K562 (cell line): ENCODE data around the gene BICC1. TPM values are rescaled to one million over a fixed set of nuclear protein-coding genes. Genes with fewer than 3 reads are reported as not detected.

Source experiments
- ATAC-seq: fragments of 200-7000 bp; cut with Tn5 transposase; 3 replicates; pipeline ENCODE4 v1.9.1; 2020; ENCODE audit warnings: moderate library complexity
- BruUV-seq: library from RNA; stranded (reverse); fragments of 400-500 nt; replicated peaks from 2 replicates; lab custom pipeline; 2021; lab: Mats Ljungman, UMichigan
- CTCF ChIA-PET: fragments of 300-600 bp; formaldehyde crosslinking; extraction: SDS; loops from one replicate; lab custom pipeline; 2021; ENCODE audit warnings: low intra/inter-chr PET ratio; lab: Yijun Ruan, JAX
- POLR2A ChIA-PET: fragments of 300-600, 350-650 bp; sonication (Branson Sonifier 250); formaldehyde crosslinking; extraction: SDS; loops from one replicate; lab custom pipeline; 2021; ENCODE audit warnings: antibody characterized with exemption, inconsistent platforms; lab: Yijun Ruan, JAX
- DNase-seq, 4 experiments: peaks; one replicate each; pipeline versions ENCODE4 v3.0.0 to v3.0.0-alpha.2; 2011 to 2018; ENCODE audit warnings: low spot score in 3 of 4, mixed read lengths in 3 of 4; ENCODE audit errors: extremely low read depth in 1 of 4
- FAIRE-seq: peaks from 2 replicates; lab custom pipeline; 2011; peaks lifted over from hg19 to GRCh38; lab: Jason Lieb, UNC
- H2AFZ ChIP-seq: 2 replicates; pipeline ENCODE4 v1.6.0; 2011; ENCODE audit warnings: low read depth, low read length, control low read depth, inconsistent platforms
- H3K27ac ChIP-seq: fragments of 200-600 bp; 3 replicates; pipeline ENCODE4 v1.8.0; 2011; ENCODE audit warnings: low read depth, mild to moderate bottlenecking, control low read depth, inconsistent platforms, low read length, moderate library complexity, mixed read lengths; ENCODE audit errors: extremely low read depth
- H3K27me3 ChIP-seq, 2 experiments: fragments of 300-600 bp in 1 of 2; 2 replicates in 1 of 2; 3 replicates in 1 of 2; pipeline versions ENCODE4 v1.6.0 to v1.8.0; 2011; ENCODE audit warnings: inconsistent platforms in 2 of 2, low read length in 2 of 2, mild to moderate bottlenecking in 1 of 2, mixed read lengths in 1 of 2, moderate library complexity in 1 of 2; ENCODE audit not compliant: control insufficient read depth in 2 of 2, insufficient read depth in 2 of 2
- H3K36me3 ChIP-seq: fragments of 300-600 bp; 3 replicates; pipeline ENCODE4 v1.8.0; 2011; ENCODE audit warnings: mild to moderate bottlenecking, low read length, inconsistent platforms; ENCODE audit not compliant: control insufficient read depth, insufficient read depth
- H3K4me1 ChIP-seq, 2 experiments: fragments of 200-600 bp in 1 of 2; replicated peaks in 1 of 2; 2 replicates in 1 of 2; 3 replicates in 1 of 2; pipeline versions ENCODE4 v1.5.1 to v1.8.0; 2011; ENCODE audit warnings: inconsistent platforms in 2 of 2, low read length in 2 of 2, mild to moderate bottlenecking in 1 of 2, mixed read lengths in 1 of 2, moderate library complexity in 1 of 2; ENCODE audit not compliant: control insufficient read depth in 2 of 2, insufficient read depth in 2 of 2
- H3K4me2 ChIP-seq: 2 replicates; pipeline ENCODE4 v1.6.1; 2011; ENCODE audit warnings: low read length, control low read depth, inconsistent platforms, mixed read lengths; ENCODE audit not compliant: insufficient read depth
- H3K4me3 ChIP-seq: fragments of 200-600 bp; sonication (generic), shearing (Covaris generic); 2 replicates; pipeline ENCODE4 v1.5.1; 2016; ENCODE audit warnings: control low read depth, inconsistent platforms
- H3K79me2 ChIP-seq: fragments of 200-600 bp; 3 replicates; pipeline ENCODE4 v1.8.0; 2011; ENCODE audit warnings: low read length, inconsistent platforms; ENCODE audit not compliant: control insufficient read depth, insufficient read depth
- H3K9ac ChIP-seq, 2 experiments: 2 replicates each; pipeline versions ENCODE4 v1.6.0 to v1.6.1; 2011; ENCODE audit warnings: low read depth in 2 of 2, low read length in 2 of 2, control low read depth in 1 of 2, inconsistent platforms in 1 of 2, mild to moderate bottlenecking in 1 of 2, mixed read lengths in 1 of 2; ENCODE audit not compliant: insufficient read depth in 1 of 2
- H3K9me1 ChIP-seq: one replicate; pipeline ENCODE4 v1.6.0; 2011; ENCODE audit warnings: inconsistent platforms, mild to moderate bottlenecking, low read length, moderate library complexity; ENCODE audit not compliant: control insufficient read depth, insufficient read depth
- H3K9me3 ChIP-seq: replicated peaks from 2 replicates; pipeline ENCODE4 v1.5.1; 2011; ENCODE audit warnings: low read depth, low read length, inconsistent platforms; ENCODE audit not compliant: control insufficient read depth, insufficient read depth
- H4K20me1 ChIP-seq: replicated peaks from 2 replicates; pipeline ENCODE4 v1.6.1; 2011; ENCODE audit warnings: low read length, inconsistent platforms, mixed read lengths; ENCODE audit not compliant: control insufficient read depth, insufficient read depth
- ARID4B ChIP-seq: sonication (generic); formaldehyde crosslinking; IDR thresholded peaks from 2 replicates; pipeline ENCODE4 v1.8.0; 2022; ENCODE audit warnings: mild to moderate bottlenecking, missing genetic modification reagents
- HIVEP1 ChIP-seq: fragments of 250-450 bp; sonication (Bioruptor Pico); IDR thresholded peaks from 2 replicates; pipeline ENCODE4 v1.4.0; 2020; ENCODE audit warnings: mild to moderate bottlenecking
- ILF3 ChIP-seq: fragments of 450-650 bp; IDR thresholded peaks from 2 replicates; pipeline ENCODE4 v1.6.1; 2018; ENCODE audit warnings: antibody characterized with exemption, mild to moderate bottlenecking, moderate library complexity, borderline replicate concordance
- PCBP1 ChIP-seq: fragments of 200-400 bp; formaldehyde crosslinking; IDR thresholded peaks from 2 replicates; pipeline ENCODE4 v1.6.1; 2018; ENCODE audit warnings: mild to moderate bottlenecking, low read depth, low read length; ENCODE audit not compliant: poor library complexity, severe bottlenecking
- PHF20 ChIP-seq: fragments of 450-650 bp; IDR thresholded peaks from 2 replicates; pipeline ENCODE4 v1.6.1; 2018; ENCODE audit not compliant: partially characterized antibody
- ZNF124 ChIP-seq: sonication (generic); formaldehyde crosslinking; IDR thresholded peaks from 2 replicates; pipeline ENCODE4 v1.8.1; 2022; ENCODE audit warnings: missing genetic modification reagents
- ZNF134 ChIP-seq: fragments of 250-450 bp; sonication (Bioruptor Pico); conservative IDR thresholded peaks from 2 replicates; pipeline ENCODE4 v1.4.0; 2020
- WGBS: fragments of 100-300 bp; shearing (Covaris generic); methylation state at CpG from one replicate; pipeline ENCODE4 v1.1.6; 2016; ENCODE audit warnings: low coverage, mixed read lengths; ENCODE audit not compliant: insufficient coverage; ENCODE audit errors: missing lambda C conversion rate; 5-methylcytosine and 5-hydroxymethylcytosine counted together
- in situ Hi-C: fragments of 300-500 bp; cut with MboI; formaldehyde crosslinking; loops from 4 replicates; pipeline ENCODE4 v1.15.0; 2018; ENCODE audit warnings: inconsistent platforms, mixed read lengths
- intact Hi-C: fragments of 100-400 bp; cut with micrococcal nuclease; formaldehyde crosslinking; loops from 2 replicates; pipeline ENCODE4 v1.14.2; 2022
- polyA plus RNA-seq, 8 experiments: library from polyadenylated mRNA; depleted of rRNA in 4 of 8; stranded (reverse) in 5 of 8; unstranded in 3 of 8; fragments of >200 nt; fragmentation: Nextera tagmentation in 2 of 8; fragmentation: Illumina TruSeq in 1 of 8; extraction: Ambion mirVana in 2 of 8; extraction: Trizol in 1 of 8; gene quantifications; 2 replicates each; pipeline versions ENCODE4 v1.2.1 to v1.2.3, GENCODE V29; 2011 to 2014; ENCODE audit warnings: inconsistent platforms in 1 of 8, missing spikeins in 1 of 8
- total RNA-seq, 7 experiments: library from RNA; depleted of rRNA in 6 of 7; stranded (reverse); fragments of >200 nt in 6 of 7; fragmentation: Illumina TruSeq in 2 of 7; extraction: Trizol in 2 of 7; gene quantifications; 2 replicates each; pipeline versions ENCODE4 v1.2.1 to v1.2.3, GENCODE V29; 2011 to 2021; ENCODE audit warnings: low replicate concordance in 1 of 7
- TF ChIP-seq, protein P1 (sequence below): fragments of 250-450 bp; sonication (Bioruptor Pico); IDR thresholded peaks from 2 replicates; pipeline ENCODE4 v1.8.0; 2022; ENCODE audit warnings: inconsistent platforms

Gene BICC1
- total and polyA plus RNA-seq, 9 of the 15 experiments (the other 6 are each of a cell fraction or from before 2014, with no cell fraction given), result not detected

GRCh38 chr10:58721601-58722281 is 209.1 kb downstream of the BICC1 start (continued):
- TF ChIP-seq ARID4B (CRISPR knock-in tag), result no peak

GRCh38 chr10:58723186-58723585 is 210.5 kb downstream of the BICC1 start:
- BruUV-seq, result no TSS peak
- H3K4me1 ChIP-seq, result no peaks in the 10 kb centered on the region
- 3% methylated on average over 2 of the region's 2 CpGs for WGBS
- DNase-seq, result no peak
- no peaks in the 10 kb centered on the region for H3K79me2 ChIP-seq
- no peak overlapping the region for H3K4me2 ChIP-seq
- H3K9ac ChIP-seq, result no peak overlapping the region
- POLR2A ChIA-PET, result no interaction called here
- no peak overlapping the region for H2AFZ ChIP-seq
- no peak for ATAC-seq
- H3K4me3 ChIP-seq, result no peak overlapping the region
- H3K9me1 ChIP-seq, result no peaks in the 10 kb centered on the region
- FAIRE-seq, result no peak
- H3K9me3 ChIP-seq, result no peaks in the 10 kb centered on the region
- H3K36me3 ChIP-seq, result no peaks in the 10 kb centered on the region
- in situ Hi-C loops, result no loop called here
- H3K27ac ChIP-seq, result no peak overlapping the region
- CTCF ChIA-PET, result no interaction called here
- H4K20me1 ChIP-seq, result no peaks in the 10 kb centered on the region
- TF ChIP-seq PHF20 (no peak), PCBP1 (no peak), ZNF124 (CRISPR knock-in tag) (no peak), ILF3 (no peak), ZNF134 (CRISPR knock-in tag) (no peak), HIVEP1 (no peak)
- TF ChIP-seq, protein P1, sequence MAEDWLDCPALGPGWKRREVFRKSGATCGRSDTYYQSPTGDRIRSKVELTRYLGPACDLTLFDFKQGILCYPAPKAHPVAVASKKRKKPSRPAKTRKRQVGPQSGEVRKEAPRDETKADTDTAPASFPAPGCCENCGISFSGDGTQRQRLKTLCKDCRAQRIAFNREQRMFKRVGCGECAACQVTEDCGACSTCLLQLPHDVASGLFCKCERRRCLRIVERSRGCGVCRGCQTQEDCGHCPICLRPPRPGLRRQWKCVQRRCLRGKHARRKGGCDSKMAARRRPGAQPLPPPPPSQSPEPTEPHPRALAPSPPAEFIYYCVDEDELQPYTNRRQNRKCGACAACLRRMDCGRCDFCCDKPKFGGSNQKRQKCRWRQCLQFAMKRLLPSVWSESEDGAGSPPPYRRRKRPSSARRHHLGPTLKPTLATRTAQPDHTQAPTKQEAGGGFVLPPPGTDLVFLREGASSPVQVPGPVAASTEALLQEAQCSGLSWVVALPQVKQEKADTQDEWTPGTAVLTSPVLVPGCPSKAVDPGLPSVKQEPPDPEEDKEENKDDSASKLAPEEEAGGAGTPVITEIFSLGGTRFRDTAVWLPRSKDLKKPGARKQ (CRISPR knock-in tag), result no peak
- no peaks in the 10 kb centered on the region for H3K27me3 ChIP-seq
- intact Hi-C loops, result no loop called here
